GM18951 (cell line): ENCODE measurements around the gene GRIK3.

Experiments
- POLR2A ChIP-seq: IDR thresholded peaks from 4 replicates; pipeline ENCODE4 v1.6.1; 2011; ENCODE audit warnings: mild to moderate bottlenecking; ENCODE audit not compliant: insufficient read length, insufficient read depth; ENCODE audit errors: extremely low read depth
- in situ Hi-C: fragments of 300-500 bp; cut with MboI; formaldehyde crosslinking; loops from one replicate; pipeline ENCODE4 v1.12.0; 2022; ENCODE audit warnings: low sequenced_read_pairs, mixed read lengths, inconsistent platforms; ENCODE audit not compliant: unreplicated experiment

The GRIK3 gene

GRCh38 chr1:36951292-36951750 lies 83.0 kb downstream of the GRIK3 start:
- in situ Hi-C loops = no loop called here
- TF ChIP-seq POLR2A = no peak

DNA sequence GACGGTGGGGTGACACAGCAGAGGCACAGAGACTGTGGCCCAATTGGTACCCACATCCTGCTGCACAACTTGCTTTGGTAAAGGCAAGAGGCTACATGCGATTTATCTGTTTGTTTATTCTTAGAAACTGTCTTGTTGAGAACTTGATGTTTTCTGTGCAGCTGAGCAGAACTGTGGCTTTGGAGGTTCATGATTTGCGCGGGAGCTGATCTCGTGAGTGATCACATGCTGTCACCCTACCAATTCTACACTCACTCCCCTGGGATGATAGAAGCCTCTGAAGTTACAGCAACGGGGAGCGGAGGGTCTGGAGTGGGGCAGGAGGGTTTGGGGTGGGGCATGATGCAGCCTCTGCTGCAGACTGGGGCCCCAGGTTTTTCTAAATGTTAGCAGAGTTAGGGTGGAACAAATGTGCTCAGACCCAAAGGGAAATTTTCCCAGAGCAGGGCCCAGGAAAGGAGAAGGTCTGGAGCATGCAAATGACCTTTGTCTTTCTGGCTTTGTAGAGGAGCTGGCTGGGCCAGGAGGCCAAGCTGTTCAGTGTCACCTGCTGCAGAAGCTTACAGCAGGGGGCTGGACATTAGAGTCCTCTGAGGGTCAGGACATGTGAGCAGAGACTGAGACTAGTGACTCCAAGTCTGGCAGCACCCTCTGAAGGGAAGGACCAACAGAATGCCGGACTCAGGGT lies 83.6 kb downstream of the GRIK3 start:
- no peak for TF ChIP-seq POLR2A
- in situ Hi-C loops = no loop called here

DNA sequence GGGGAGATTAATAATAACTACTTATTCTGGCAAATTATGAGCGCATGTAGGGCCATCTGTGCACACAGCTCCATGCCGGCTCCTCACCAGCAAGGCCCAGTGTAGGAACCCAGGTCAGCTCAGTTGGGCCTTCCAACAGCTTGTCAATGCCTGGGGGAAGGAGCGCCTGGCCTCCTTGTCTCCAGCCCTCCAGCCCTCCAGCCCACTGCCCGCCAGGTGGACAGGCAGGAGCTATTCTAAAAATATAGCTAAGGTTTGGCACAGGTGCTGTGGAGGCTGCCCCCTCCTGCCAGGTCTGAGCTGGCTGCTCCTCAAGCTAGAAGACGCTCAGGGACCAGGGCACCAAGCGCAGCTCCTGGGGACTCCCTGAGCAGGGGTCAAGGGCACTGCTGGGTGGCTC lies 85.7 kb downstream of the GRIK3 start:
- TF ChIP-seq POLR2A = no peak
- in situ Hi-C loops = no loop called here

GRCh38 chr1:36948147-36948546 lies 86.2 kb downstream of the GRIK3 start:
- TF ChIP-seq POLR2A = no peak
- in situ Hi-C loops = no loop called here

- TF ChIP-seq POLR2A = no peak
- in situ Hi-C loops = no loop called here
Observed at GRCh38 chr1:36947384-36947783, 86.9 kb downstream of the GRIK3 start.

GRCh38 chr1:36944883-36945282 lies 89.4 kb downstream of the GRIK3 start:
- TF ChIP-seq POLR2A = no peak
- in situ Hi-C loops = no loop called here

DNA sequence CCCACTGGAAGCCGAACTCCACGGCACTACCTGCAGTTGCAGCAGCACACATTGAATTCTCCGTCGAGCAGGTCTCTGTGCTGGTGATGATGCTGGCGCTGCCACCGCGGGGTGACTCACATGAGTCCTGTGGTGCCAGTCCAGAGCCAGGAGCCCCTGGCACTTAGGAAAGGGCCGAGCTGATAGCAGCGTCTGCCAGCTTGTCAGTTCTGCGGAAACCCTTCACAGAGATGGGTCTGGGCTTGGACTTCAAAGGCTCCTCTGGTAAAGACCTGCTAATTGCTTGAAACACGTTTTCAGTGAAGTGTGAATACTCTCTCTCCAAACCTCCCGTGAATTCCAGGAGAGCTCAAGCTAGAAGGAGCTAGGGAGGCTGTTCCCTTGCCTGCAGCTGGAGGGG lies 92.2 kb downstream of the GRIK3 start:
- in situ Hi-C loops = no loop called here
- no peak for TF ChIP-seq POLR2A

DNA sequence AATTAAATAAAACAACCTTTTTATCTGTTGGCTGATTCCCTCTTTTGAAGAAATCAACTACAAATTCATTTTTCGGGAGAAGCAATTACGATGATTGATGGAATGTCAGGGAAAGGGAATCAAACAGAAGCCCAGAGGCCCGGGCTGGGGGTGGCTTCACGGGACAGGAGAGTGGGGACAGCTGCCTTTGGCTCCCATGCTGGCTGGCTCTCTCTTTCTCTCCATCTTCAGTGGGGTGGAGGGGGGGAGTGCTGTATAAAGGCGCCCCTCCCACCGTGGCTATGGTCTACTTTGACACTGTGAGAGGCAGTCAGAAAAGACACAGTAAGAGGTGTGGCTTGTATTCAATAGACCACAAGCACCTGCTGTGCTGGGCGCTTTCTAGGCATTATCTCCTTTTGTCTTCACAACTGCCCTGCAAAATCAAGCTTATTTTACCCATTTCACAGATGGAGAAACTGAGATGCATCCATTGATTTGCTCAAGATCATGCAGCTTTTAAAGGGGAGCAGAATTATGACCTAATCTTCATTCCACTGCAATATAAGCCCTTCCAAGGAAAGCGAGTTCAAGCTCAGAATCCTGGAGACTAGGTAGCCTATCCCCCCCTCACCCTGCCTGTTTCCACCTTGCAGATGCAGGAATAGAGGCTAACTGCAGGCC lies 92.9 kb downstream of the GRIK3 start:
- no peak for TF ChIP-seq POLR2A
- in situ Hi-C loops = no loop called here

DNA sequence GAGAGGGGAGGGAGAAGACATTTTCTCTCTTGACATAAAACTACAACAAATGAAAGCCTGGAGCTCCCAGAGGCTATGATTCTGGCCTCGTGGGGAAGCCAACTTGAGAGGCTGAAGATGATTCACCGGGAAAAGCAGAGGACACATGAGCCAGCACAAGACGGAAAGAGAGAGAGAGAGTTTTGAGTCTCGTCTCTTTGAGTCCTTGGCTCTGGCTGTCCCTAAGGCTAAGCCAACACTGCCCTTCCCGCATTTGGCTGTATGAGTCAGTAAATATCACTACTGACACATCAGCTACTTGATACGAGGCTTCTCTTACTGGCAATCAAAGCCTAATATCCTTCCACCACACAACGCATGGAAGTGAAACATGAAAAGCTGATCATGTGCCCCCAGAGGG lies 95.5 kb downstream of the GRIK3 start:
- no peak for TF ChIP-seq POLR2A
- in situ Hi-C loops = no loop called here

DNA sequence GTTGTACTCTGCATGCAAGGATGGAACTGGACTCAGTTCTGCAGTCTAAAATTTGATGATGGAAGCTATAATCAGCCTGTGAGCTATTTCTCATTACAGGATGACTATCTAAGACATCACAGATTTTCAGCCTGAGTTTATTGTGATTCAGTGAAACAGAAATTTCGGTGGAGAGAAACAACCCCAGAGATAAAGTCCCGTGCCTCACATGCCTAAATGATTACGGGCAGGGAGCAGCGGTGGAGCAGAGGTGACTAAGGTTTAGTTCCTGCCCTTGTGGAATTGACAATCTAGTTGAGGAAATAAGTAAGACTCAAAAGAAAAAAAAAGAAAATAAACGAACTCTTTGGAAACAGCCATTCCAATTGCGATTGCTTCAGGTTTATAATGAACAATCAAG lies 96.9 kb downstream of the GRIK3 start:
- TF ChIP-seq POLR2A = no peak
- in situ Hi-C loops = no loop called here

DNA sequence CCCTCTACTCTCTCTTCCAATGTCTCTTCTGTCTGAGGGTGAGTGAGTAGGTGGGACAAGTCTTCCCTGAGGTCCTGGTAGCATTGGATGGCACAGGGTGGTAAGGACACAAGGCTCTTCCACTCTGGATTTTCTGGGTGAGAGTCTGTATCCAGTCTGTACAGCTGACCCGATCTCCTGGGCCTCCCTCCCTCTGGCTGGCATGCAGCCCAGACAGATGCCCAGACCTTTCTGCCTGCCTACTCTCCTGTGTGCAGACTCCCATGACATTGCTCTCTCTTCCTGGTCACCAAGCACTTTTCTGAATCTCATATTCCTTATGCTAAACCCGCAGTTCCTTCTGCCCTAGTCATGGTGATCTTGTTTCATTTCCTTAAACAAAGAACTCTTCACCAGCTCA lies 100.3 kb downstream of the GRIK3 start:
- in situ Hi-C loops = no loop called here
- TF ChIP-seq POLR2A = no peak

DNA sequence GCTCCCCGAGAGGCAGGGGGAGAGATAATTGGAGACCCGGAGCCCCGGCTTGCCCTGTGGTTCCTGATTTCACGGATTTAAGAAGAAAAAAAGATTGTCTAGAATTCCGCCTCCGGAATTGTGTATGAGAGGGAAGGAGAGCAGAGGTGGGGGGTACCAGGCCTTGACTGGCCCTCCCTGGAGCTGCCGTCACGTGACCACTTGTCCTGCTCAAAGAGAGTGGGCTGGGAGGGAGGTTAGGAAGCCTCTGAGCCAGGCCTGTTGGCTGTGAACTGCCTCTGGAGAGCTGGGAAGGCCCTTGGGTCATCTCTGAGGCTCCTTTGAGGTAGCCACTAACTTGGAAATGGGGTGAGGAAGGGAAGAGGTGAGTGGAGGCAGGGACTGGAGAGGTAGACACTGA lies 106.5 kb downstream of the GRIK3 start:
- no peak for TF ChIP-seq POLR2A
- in situ Hi-C loops = no loop called here

DNA sequence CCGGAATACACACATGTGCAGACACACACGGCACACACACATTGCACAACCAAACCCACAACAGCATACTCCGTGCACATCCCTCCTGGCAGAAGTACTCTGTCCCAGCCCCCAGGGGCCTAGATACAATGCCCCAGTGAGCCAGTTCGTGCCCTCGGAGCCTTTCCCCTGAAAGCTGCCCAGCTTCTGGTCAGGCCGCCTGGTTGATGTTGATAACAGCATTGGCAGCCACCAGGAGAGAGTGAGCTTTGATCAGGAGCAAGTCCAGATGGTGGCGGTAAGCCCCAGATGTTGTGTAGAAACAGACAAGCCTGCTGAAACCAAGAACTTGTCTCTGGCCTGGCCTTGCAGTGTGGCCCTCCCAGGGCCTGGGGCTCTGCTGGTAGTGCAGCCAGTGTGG lies 109.1 kb downstream of the GRIK3 start:
- no peak for TF ChIP-seq POLR2A
- in situ Hi-C loops = no loop called here

- TF ChIP-seq POLR2A = no peak
- in situ Hi-C loops = no loop called here
Observed at GRCh38 chr1:36924282-36924811, 110.0 kb downstream of the GRIK3 start.
